ENCODE results near the gene ANO3.
"Not testable (repeated sequence)": the region's sequence is repeated elsewhere in the genome, so short reads cannot be mapped to it uniquely, and the experiment has no call there.

ANO3 gene

DNA sequence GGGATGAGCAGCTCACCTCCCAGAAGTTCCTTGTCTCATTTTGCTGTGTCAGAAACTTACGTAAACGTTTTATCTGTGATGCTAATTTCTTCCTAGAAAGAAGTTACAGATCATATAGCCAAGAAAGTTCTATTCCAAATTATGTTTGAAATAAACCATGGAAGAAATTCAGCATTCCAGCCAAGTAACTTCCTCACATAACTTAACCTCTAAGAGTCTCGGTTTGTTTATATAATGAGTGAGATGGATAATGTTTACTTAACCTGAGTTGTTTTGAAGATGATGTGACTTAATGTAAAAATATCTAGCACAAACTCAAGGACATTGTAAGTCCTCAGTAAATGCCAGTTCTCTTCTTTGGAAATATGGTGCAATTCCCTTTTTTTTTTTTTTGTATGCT lies 249.0 kb downstream of the ANO3 start:
- intact Hi-C loops (cut with micrococcal nuclease) = no loop called here
- no peaks in the 10 kb centered on the region for H3K9me3 Mint-ChIP-seq
- no peaks in the 10 kb centered on the region for H3K36me3 Mint-ChIP-seq (ENCODE audit: low read depth)
- H3K27ac Mint-ChIP-seq = no peak overlapping the region
- no peaks in the 10 kb centered on the region for H3K27me3 Mint-ChIP-seq
- no peaks in the 10 kb centered on the region for H3K4me1 Mint-ChIP-seq (ENCODE audit: low read depth)
- H3K4me3 Mint-ChIP-seq = no peak overlapping the region

DNA sequence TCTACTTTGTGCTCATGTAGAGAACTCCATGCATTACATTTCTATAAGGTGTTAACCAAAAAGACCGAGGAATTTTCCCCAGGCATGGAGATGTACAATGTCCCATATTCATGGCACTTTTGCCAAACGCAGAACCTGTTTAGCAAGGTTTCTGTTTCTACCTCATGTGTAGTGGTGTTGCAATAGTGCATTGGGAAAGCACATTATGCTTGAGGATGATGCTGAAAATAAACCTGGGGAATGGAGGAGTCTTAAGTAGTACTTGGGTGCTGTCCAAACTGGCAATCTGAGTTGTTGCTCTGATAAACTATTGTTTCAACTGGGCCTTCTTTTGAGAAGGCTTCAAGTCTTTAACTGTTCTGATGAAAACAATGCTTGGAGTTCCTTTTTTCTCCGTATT lies 251.6 kb downstream of the ANO3 start:
- H3K36me3 Mint-ChIP-seq (ENCODE audit: low read depth) = no peaks in the 10 kb centered on the region
- H3K27me3 Mint-ChIP-seq = no peaks in the 10 kb centered on the region
- no peaks in the 10 kb centered on the region for H3K9me3 Mint-ChIP-seq
- no peak overlapping the region for H3K27ac Mint-ChIP-seq
- no peaks in the 10 kb centered on the region for H3K4me1 Mint-ChIP-seq (ENCODE audit: low read depth)
- intact Hi-C loops (cut with micrococcal nuclease) = no loop called here
- no peak overlapping the region for H3K4me3 Mint-ChIP-seq

DNA sequence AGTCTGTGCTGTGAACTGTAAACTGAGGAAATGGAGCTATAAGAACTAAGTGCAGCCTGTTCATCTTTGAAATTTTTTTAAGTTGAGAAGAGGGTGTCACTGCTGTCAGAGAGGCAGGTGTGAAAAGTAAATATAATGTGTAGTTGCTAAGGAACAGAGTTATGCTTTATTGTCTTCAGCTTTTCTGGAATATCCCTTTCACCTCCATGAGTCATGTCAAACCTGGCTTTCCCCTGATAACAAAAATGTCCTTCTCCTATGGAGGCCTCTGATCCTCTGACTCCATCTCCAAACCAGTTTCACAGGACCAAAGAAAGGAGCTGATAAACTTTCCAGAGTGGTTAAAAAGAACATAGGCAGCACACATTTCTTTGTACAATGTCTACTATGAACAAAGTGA lies 252.9 kb downstream of the ANO3 start:
- Mint-ChIP-seq H3K4me1 (ENCODE audit: low read depth) (no peaks in the 10 kb centered on the region), H3K27ac (no peak overlapping the region), H3K27me3 (no peaks in the 10 kb centered on the region), H3K4me3 (no peak overlapping the region), H3K36me3 (ENCODE audit: low read depth) (no peaks in the 10 kb centered on the region), H3K9me3 (peaks cover 8% of the 10 kb centered on the region)
- intact Hi-C loops (cut with micrococcal nuclease) = no loop called here

DNA sequence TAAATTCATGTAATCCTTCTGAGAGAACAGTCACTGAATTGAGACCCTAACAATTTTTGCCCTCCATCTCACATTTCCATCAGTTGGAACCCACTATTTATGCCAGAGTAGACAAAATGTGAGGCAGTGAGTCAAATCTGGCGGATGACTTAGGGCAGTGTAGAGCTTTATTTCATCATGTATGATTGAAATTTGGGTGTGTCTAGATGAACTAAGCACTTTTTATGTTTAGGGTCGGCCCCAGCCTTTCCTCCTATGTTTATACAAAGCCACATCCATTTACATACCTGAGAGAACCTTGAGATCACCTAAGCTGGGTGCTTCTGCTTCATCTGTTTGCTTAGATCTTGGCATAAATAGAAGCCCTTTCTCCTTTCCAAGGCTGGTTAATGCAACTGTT lies 255.1 kb downstream of the ANO3 start:
- intact Hi-C loops (cut with micrococcal nuclease) = no loop called here
- no peaks in the 10 kb centered on the region for H3K27me3 Mint-ChIP-seq
- H3K4me3 Mint-ChIP-seq = no peak overlapping the region
- H3K27ac Mint-ChIP-seq = no peak overlapping the region
- H3K4me1 Mint-ChIP-seq (ENCODE audit: low read depth) = no peaks in the 10 kb centered on the region
- H3K9me3 Mint-ChIP-seq = peaks cover 28% of the 10 kb centered on the region
- H3K36me3 Mint-ChIP-seq (ENCODE audit: low read depth) = no peaks in the 10 kb centered on the region

DNA sequence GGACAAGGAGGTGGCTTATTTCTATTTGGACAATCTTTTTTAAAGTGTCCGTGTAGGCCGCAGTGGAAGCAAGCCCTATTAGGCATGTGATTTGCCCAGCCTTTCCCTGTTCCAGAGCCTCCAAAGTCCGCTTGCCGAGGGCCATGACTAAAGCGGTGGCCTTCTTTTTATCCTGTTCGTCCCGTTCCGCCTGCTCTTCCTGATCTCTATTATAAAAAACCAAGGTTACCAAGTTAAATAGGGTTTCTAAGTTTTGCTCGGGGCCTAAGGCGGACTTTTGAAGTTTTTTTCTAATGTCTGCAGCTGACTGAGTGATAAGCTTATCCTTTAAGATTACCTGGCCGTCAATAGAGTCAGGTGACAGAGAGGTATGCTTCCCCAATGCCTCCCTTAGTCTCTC lies 261.8 kb downstream of the ANO3 start:
- Mint-ChIP-seq H3K27me3 (no peaks in the 10 kb centered on the region), H3K27ac (no peak overlapping the region), H3K9me3 (peaks cover 28% of the 10 kb centered on the region), H3K4me1 (ENCODE audit: low read depth) (no peaks in the 10 kb centered on the region), H3K36me3 (ENCODE audit: low read depth) (no peaks in the 10 kb centered on the region), H3K4me3 (no peak overlapping the region)
- intact Hi-C loops (cut with micrococcal nuclease) = no loop called here

DNA sequence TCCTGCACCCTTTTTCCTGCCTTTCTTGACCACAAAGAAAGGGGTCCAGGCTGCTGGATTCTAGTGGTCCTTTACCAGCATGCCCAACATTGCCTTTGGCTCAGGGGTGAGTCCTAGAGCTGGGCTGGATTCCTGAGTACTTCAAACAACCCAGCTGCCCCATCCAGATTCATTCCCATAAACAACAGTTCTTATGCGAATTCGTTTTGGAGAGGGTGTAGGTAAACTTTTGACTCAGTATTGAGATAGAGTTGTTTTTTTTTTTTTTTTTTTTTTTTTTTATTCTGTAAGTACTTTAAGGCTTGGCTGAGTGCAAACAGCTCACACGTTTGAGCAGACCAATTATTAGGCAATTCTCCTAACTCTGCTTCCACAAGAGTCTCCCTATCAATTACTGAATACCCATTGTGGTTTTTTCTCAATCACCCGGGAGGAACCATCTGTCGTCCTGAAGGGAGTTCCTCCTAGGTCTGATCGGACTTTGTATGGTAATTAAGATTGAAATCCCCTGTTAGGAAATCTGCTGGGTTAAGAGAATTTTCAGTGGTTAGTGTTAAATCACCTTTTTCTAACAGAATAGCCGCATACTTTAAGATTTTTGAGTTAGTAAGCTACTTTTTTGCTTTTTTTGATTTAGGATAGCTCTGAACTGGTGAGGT lies 263.4 kb downstream of the ANO3 start:
- H3K27me3 Mint-ChIP-seq; H3K4me1 Mint-ChIP-seq (ENCODE audit: low read depth); H3K27ac Mint-ChIP-seq; intact Hi-C loops (cut with micrococcal nuclease); H3K4me3 Mint-ChIP-seq; H3K36me3 Mint-ChIP-seq (ENCODE audit: low read depth): not testable (repeated sequence)
- H3K9me3 Mint-ChIP-seq = peaks cover 16% of the 10 kb centered on the region

DNA sequence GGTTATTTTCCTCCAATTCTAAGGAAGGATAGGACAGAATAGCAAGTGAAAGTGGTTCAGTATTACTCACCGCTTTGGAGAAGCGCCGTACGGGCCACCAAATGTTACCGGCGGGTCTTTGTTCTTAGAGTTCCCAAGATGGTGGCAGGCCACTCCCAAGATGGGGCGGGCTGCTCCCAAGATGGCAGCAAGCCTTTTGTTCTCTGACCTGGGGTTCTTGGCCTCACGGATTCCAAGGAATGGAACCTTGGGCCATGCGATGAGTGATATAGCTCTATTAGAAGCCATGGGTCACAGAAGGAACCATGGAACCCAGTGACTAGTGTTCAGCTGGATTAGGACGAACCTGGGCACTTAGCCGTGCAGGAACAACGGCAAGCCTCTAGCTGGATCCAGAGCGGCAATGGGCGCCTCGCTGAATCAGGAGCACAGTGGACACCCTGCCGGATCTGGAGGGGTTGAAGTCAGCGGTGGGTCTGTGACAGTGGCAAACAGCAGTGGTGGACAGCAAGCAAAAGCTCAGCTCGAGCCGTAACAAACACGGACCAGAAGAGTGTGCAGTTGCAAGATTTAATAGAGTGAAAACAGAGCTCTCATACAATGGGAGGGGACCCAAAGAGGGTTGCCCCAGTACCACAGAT lies 265.2 kb downstream of the ANO3 start:
- H3K4me3 Mint-ChIP-seq; H3K36me3 Mint-ChIP-seq (ENCODE audit: low read depth); H3K27me3 Mint-ChIP-seq; H3K9me3 Mint-ChIP-seq; H3K4me1 Mint-ChIP-seq (ENCODE audit: low read depth); H3K27ac Mint-ChIP-seq; intact Hi-C loops (cut with micrococcal nuclease): not testable (repeated sequence)

DNA sequence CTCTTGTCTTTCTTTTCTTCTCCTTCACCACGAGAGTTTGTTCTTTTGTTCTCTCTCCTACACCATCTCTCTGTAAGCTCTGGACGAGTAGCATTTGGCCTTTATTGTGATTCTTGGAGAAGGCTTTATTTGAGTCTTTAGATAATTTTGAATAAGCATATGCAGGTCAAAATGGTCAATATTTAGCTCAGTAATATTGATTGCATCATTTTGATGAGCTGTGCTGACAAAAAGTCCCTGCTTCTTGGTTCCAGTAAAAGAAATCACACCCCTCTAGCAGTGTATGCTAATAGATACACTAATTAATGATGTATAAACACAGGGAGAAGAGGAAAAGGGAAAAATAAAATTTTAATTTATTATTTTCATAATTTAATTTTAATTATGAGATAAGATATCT lies 266.0 kb downstream of the ANO3 start:
- H3K4me1 Mint-ChIP-seq (ENCODE audit: low read depth) = no peaks in the 10 kb centered on the region
- H3K9me3 Mint-ChIP-seq = peaks cover 9% of the 10 kb centered on the region
- H3K36me3 Mint-ChIP-seq (ENCODE audit: low read depth) = no peaks in the 10 kb centered on the region
- intact Hi-C loops (cut with micrococcal nuclease) = no loop called here
- no peak overlapping the region for H3K4me3 Mint-ChIP-seq
- H3K27me3 Mint-ChIP-seq = no peaks in the 10 kb centered on the region
- no peak overlapping the region for H3K27ac Mint-ChIP-seq

DNA sequence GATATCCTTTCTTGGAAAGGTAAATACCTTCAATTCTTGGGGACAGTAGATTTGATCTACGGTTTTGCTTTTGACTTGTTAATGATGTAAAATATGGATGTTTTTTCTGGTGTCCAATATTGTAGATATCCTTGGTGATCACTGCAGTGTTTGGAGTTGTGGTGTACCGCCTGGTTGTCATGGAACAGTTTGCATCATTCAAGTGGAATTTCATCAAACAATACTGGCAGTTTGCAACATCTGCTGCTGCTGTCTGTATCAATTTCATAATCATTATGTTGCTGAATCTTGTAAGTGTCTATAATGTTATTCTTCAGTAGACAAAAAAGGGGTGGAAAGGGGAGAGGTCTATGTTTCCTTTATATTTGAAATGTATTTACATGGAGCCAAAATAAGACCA lies 267.5 kb downstream of the ANO3 start:
- H3K27me3 Mint-ChIP-seq = no peaks in the 10 kb centered on the region
- no peak overlapping the region for H3K27ac Mint-ChIP-seq
- H3K4me3 Mint-ChIP-seq = no peak overlapping the region
- H3K9me3 Mint-ChIP-seq = peaks cover 9% of the 10 kb centered on the region
- no peaks in the 10 kb centered on the region for H3K4me1 Mint-ChIP-seq (ENCODE audit: low read depth)
- H3K36me3 Mint-ChIP-seq (ENCODE audit: low read depth) = no peaks in the 10 kb centered on the region
- intact Hi-C loops (cut with micrococcal nuclease) = no loop called here

DNA sequence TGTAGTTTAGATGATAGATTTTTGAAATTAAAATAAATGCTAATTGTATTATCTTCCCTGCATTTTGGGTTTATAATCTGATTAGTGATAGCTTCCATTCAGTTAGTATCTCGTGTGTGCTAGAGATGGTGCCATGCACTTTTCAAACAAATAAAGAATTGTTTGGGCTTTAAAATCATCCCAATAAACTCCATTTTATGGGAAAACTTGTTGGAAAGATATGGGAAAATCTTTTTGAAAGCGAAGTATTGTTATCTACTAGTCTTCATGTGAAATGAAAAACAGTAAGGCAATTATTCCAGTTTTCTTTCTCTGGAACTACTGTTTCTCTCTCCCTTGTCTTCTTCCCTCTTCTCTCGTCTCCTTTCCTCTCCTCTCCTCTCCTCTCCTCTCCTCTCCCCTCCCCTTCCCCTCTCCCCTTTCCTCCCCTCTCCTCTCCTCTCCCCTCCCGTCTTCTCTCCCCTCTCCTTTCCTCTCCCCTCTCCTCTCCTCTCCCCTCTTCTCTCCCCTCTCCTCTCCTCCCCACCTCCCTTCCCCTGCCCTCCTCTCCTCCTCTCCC lies 268.0 kb downstream of the ANO3 start:
- no peaks in the 10 kb centered on the region for H3K36me3 Mint-ChIP-seq (ENCODE audit: low read depth)
- H3K4me3 Mint-ChIP-seq = no peak overlapping the region
- H3K27ac Mint-ChIP-seq = no peak overlapping the region
- H3K4me1 Mint-ChIP-seq (ENCODE audit: low read depth) = no peaks in the 10 kb centered on the region
- H3K9me3 Mint-ChIP-seq = peaks cover 9% of the 10 kb centered on the region
- intact Hi-C loops (cut with micrococcal nuclease) = no loop called here
- H3K27me3 Mint-ChIP-seq = no peaks in the 10 kb centered on the region

DNA sequence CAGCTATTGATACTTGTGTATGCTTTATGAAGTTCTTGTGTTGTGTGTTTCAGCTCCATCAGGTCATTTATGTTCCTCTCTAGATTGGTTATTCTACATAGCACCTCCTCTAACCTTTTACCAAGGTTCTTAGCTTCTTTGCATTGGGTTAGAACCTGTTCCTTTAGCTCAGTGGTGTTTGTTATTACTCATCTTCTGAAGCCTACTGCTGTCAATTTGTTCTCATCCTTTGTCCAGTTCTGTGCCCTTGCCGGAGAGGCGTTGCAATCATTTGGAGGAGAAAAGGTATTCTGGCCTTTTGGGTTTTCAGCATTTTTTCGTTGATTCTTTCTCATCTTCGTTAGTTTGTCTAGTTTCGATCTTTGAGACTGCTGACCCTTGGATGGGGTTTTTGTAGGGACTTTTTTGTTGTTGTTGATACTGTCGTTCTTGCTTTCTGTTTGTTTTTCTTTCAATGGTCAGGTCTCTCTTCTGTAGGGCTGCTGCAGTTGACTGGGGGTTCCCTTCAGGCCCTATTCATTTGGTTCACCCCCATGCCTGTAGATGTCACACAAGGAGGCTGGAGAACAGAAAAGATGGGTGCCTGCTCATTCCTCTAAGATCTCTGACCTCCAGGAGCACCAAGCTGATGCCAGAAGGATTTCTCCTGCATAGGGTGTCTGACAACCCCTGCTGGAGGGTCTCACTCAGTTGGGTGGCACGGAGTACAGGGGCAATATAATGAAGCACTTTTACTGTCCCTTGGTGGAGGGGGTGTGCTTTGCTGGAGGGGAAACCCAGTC lies 276.0 kb downstream of the ANO3 start:
- intact Hi-C loops (cut with micrococcal nuclease) = no loop called here
- H3K4me1 Mint-ChIP-seq (ENCODE audit: low read depth) = no peaks in the 10 kb centered on the region
- H3K36me3 Mint-ChIP-seq (ENCODE audit: low read depth) = no peaks in the 10 kb centered on the region
- peaks cover 17% of the 10 kb centered on the region for H3K9me3 Mint-ChIP-seq
- no peak overlapping the region for H3K27ac Mint-ChIP-seq
- no peaks in the 10 kb centered on the region for H3K27me3 Mint-ChIP-seq
- no peak overlapping the region for H3K4me3 Mint-ChIP-seq

DNA sequence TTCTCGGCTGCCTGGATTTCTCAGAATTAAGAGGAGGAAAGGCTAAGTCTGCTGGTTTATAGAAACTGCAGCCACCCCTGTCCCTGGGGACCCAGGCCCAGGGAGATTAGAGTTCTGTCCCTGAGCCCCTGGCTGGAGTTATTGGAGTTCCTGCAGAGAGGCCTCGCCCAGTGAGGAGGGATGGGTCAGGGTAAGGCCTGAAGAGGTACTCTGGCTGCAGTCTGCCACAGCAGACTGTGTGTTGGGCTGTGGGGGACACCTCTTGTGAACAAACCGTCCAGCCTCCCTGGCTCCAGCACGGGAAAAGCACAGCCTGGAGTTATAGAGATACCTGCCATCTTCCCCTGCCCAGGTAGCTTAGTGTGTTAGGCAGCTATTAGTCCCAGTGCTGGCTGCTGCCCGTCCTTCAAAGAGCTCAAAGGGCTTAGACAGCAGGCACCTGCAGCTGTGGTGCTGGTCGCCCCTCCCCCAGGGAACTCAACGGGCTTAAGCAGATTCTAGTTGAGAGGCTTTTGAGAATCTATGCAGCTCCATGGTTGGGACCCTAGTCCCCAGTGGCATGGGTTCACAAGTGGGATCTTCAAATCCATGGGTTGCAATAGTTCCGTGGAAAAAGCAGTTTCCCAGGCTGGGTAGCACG lies 276.7 kb downstream of the ANO3 start:
- no peak overlapping the region for H3K4me3 Mint-ChIP-seq
- no peaks in the 10 kb centered on the region for H3K27me3 Mint-ChIP-seq
- intact Hi-C loops (cut with micrococcal nuclease) = no loop called here
- H3K9me3 Mint-ChIP-seq = peaks cover 23% of the 10 kb centered on the region
- H3K27ac Mint-ChIP-seq = no peak overlapping the region
- no peaks in the 10 kb centered on the region for H3K4me1 Mint-ChIP-seq (ENCODE audit: low read depth)
- no peaks in the 10 kb centered on the region for H3K36me3 Mint-ChIP-seq (ENCODE audit: low read depth)

DNA sequence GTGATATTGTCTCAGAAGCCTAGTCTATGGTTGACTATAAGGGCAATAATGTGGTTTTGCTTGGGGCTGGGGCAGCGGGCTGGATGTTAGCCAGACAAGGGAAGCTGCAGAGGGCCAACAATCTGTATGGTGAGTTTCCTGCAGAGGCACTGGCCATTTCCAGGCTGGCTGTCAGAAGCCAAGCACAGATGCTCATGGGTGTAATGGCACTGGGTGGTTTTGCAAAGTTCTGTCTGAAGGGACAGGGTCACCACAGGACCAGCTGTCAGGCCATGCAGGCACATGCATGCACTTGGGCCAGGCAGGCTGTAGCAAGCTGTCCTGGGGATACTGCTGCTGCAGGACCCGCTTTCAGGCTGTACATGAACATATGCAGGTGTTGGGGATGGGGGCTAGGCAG lies 281.8 kb downstream of the ANO3 start:
- no peaks in the 10 kb centered on the region for H3K36me3 Mint-ChIP-seq (ENCODE audit: low read depth)
- H3K4me3 Mint-ChIP-seq = no peak overlapping the region
- peaks cover 20% of the 10 kb centered on the region for H3K9me3 Mint-ChIP-seq
- no peaks in the 10 kb centered on the region for H3K4me1 Mint-ChIP-seq (ENCODE audit: low read depth)
- no peak overlapping the region for H3K27ac Mint-ChIP-seq
- H3K27me3 Mint-ChIP-seq = no peaks in the 10 kb centered on the region
- intact Hi-C loops (cut with micrococcal nuclease) = no loop called here

DNA sequence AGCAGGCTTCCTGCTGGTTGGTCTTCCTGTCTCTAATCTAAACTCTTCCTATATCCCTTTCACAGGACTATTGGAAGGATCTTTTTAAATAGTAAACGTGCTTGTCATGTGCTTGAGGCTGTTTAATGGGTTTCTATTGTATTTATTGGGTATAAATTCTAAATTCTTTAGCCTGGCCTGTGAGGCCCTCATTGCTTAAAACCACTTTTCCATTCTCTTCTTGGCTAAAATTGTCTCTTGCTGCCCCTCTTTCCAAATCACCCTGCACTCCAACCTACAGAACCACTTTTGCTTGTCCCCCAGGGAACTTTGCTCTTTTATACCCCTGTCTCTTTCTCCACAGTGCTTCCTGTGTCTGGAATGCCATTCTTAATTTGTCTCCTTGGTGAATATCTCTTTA lies 286.5 kb downstream of the ANO3 start:
- Mint-ChIP-seq H3K4me1 (ENCODE audit: low read depth) (no peaks in the 10 kb centered on the region), H3K9me3 (peaks cover 7% of the 10 kb centered on the region), H3K36me3 (ENCODE audit: low read depth) (no peaks in the 10 kb centered on the region), H3K27ac (no peak overlapping the region), H3K4me3 (no peak overlapping the region), H3K27me3 (no peaks in the 10 kb centered on the region)
- intact Hi-C loops (cut with micrococcal nuclease) = no loop called here
